Subcutaneous abdominal adipose tissue (tissue), 5 donors: ENCODE results near the gene GALNT5.
"Not testable (repeated sequence)": the region's sequence is repeated elsewhere in the genome, so short reads cannot be mapped to it uniquely, and the experiment has no call there.

Experiments
- H3K27ac ChIP-seq: one replicate; pipeline ENCODE4 v1.7.0; 2013; ENCODE audit warnings: low read depth, mild to moderate bottlenecking, inconsistent platforms, low read length, moderate library complexity
- H3K27me3 ChIP-seq, 5 donors: one replicate each; pipeline ENCODE4 v1.7.0; 2013; ENCODE audit warnings: low read length in 5 of 5, inconsistent platforms in 1 of 5; ENCODE audit not compliant: control insufficient read depth in 5 of 5, insufficient read depth in 4 of 5
- H3K36me3 ChIP-seq, 5 donors: one replicate each; pipeline ENCODE4 v1.7.0; 2013; ENCODE audit warnings: low read length in 5 of 5; ENCODE audit not compliant: control insufficient read depth in 5 of 5, insufficient read depth in 5 of 5
- H3K4me1 ChIP-seq, 5 donors: one replicate each; pipeline ENCODE4 v1.7.0; 2013; ENCODE audit warnings: low read length in 5 of 5, mild to moderate bottlenecking in 3 of 5, moderate library complexity in 1 of 5; ENCODE audit not compliant: control insufficient read depth in 5 of 5, insufficient read depth in 5 of 5
- H3K4me3 ChIP-seq, 5 donors: one replicate each; pipeline ENCODE4 v1.7.0; 2013; ENCODE audit warnings: low read length in 5 of 5, low read depth in 1 of 5
- H3K9ac ChIP-seq, 5 donors: one replicate each; pipeline ENCODE4 v1.7.0; 2013; ENCODE audit warnings: low read length in 5 of 5, mild to moderate bottlenecking in 4 of 5, moderate library complexity in 3 of 5
- H3K9me3 ChIP-seq, 5 donors: one replicate each; pipeline ENCODE4 v1.7.0; 2013; ENCODE audit warnings: low read length in 5 of 5; ENCODE audit not compliant: control insufficient read depth in 5 of 5
- donor health status: healthy.
- donor health status: healthy.
- donor health status: healthy.
- donor health status: healthy.
- donor health status: healthy.

Gene GALNT5

DNA sequence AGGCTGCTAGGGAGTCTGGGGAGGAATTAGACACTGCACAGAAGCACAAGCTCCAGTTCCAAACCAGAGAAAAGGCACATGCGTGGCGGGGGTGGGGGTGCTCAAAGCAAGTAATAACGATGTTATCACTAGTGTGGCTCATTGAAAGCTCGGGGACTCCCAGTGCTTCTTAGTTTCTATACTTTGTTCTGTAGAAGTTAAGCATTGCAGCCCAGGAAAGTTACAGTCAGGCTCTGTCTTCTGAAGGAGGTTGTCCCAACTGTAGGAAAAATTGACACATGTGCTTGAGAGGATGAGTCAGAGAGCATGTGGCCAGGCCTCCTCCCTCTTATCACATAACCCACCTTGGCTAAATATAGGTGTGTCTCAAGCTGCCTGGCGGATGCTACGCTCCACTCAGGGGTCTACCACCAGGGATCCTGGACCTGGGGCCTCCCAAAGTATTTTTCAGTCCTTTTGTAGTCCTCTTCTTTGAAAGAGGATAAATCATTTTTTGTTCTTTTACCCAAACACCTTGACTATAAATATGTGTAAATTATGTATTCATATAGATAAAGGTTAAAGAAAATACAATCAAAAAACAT lies 3.8 kb downstream of the GALNT5 start:
- Histone ChIP-seq H3K4me1 (peaks cover 0 to 13% (median 10%) of the 10 kb centered on the region in 5 donors), H3K36me3 (no peaks in the 10 kb centered on the region), H3K4me3 (no peak overlapping the region), H3K9me3 (no peaks in the 10 kb centered on the region), H3K27ac (no peak overlapping the region), H3K27me3 (no peaks in the 10 kb centered on the region), H3K9ac (no peak overlapping the region)

DNA sequence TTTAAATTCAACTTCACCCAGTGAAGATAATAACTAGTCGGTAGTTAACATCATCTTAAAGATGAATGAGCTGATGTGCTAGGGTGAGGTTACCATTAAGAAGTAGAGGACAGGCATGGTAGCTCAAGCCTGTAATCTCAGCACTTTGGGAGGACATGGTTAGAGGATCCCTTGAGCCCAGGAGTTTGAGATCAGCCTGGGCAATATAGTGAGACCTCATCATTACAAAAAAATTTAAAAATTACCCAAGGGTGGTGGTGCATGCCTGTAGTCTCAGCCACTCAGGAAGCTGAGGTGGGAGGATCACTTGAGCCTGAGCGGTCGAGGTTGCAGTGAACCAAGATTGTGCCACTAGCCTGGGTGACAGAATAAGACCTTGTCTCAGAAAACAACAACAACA lies 4.7 kb downstream of the GALNT5 start:
- Histone ChIP-seq H3K4me3 (no peak overlapping the region), H3K9me3 (no peaks in the 10 kb centered on the region), H3K4me1 (peaks cover 0 to 12% (median 9%) of the 10 kb centered on the region in 5 donors), H3K36me3 (no peaks in the 10 kb centered on the region), H3K9ac (no peak overlapping the region), H3K27ac (no peak overlapping the region), H3K27me3 (no peaks in the 10 kb centered on the region)

DNA sequence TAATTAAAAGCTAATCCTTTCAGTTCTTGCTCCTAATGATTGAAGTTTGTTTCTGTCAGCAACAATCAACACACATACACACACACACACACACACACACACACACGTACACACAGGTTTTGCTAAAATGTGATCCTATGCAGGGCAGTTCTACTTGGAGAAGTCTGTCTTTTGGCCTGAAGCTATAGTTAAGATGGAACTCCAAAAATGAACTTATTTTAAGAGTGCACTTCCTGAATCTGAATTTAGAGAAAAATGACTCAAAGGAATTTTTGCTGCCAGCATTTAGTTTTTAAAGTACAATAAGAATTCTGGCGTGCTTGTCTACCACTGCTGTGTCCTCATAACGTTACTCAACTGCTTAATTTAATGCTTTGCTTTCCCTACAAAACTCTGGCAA lies 6.6 kb downstream of the GALNT5 start:
- no peaks in the 10 kb centered on the region for H3K9me3 ChIP-seq
- H3K27me3 ChIP-seq: no peaks in the 10 kb centered on the region
- H3K9ac ChIP-seq: no peak overlapping the region
- no peaks in the 10 kb centered on the region for H3K36me3 ChIP-seq
- H3K4me1 ChIP-seq: peaks cover 0 to 4% (median 0%) of the 10 kb centered on the region in 5 donors
- no peak overlapping the region for H3K27ac ChIP-seq
- H3K4me3 ChIP-seq: no peak overlapping the region

DNA sequence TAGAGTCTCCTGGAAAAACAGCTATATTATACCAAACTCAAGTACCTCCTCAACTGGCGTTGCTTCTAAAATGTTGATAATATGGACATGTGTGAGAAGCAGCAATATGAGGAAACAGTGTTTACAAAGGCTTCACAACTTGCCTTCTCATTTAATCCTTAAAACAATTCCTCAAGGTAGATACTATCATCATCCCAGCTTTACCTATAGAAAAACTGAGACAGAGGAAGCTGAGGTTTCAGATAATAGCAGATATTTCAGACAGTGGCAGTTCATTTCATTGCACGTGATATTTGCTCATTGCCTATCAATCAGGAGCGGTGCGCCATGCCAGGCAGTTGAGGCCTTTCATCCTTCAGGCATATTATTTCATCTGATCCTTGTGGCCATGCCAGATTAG lies 8.3 kb downstream of the GALNT5 start:
- no peak overlapping the region for H3K27ac ChIP-seq
- no peak overlapping the region for H3K4me3 ChIP-seq
- H3K4me1 ChIP-seq: peaks cover 0 to 3% (median 0%) of the 10 kb centered on the region in 5 donors
- H3K9me3 ChIP-seq: no peaks in the 10 kb centered on the region
- H3K36me3 ChIP-seq: no peaks in the 10 kb centered on the region
- H3K27me3 ChIP-seq: no peaks in the 10 kb centered on the region
- H3K9ac ChIP-seq: no peak overlapping the region

DNA sequence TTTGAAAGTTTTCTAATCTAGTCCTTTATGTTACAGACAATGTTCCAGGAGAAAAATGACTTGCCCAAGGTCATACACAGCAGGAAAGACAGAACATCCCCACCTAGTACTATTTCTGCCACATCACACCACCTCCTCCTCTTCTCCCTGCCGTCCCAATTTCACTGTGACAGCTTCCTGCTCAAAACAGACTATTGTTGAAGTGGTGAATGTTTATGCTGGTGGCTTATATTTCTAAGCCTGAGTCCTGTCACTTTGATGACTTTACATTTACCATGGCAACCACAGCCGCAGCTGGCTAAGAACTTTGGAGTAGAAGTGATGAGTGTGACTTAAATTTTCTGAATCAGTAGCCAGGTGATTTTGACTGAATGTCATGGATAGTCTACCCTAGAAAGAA lies 10.0 kb downstream of the GALNT5 start:
- Histone ChIP-seq H3K27ac (no peak overlapping the region), H3K4me3 (no peak overlapping the region), H3K27me3 (no peaks in the 10 kb centered on the region), H3K36me3 (no peaks in the 10 kb centered on the region), H3K9me3 (no peaks in the 10 kb centered on the region), H3K9ac (no peak overlapping the region), H3K4me1 (no peaks in the 10 kb centered on the region)

DNA sequence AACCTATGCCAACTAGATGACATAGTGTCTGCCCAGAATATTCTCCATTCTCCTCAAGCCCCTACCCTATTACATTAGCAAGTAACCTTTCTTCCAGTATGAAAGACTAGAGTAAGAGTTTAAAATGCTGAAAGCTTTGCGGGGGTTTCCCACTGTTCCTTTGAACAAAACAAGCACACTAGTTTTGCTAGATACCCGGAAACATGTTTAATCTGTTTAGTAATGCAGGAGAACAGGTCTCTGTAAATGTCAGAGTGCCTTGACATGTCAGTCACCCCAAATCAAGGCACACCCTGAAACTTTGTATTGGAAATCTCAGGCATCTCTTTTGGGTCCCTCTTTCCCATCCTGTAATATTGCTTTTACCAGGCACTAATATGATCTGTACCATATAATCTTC lies 11.6 kb downstream of the GALNT5 start:
- Histone ChIP-seq H3K27ac (no peak overlapping the region), H3K4me1 (no peaks in the 10 kb centered on the region), H3K9ac (no peak overlapping the region), H3K36me3 (no peaks in the 10 kb centered on the region), H3K9me3 (peaks cover 0 to 4% (median 0%) of the 10 kb centered on the region in 5 donors), H3K4me3 (no peak overlapping the region), H3K27me3 (no peaks in the 10 kb centered on the region)

DNA sequence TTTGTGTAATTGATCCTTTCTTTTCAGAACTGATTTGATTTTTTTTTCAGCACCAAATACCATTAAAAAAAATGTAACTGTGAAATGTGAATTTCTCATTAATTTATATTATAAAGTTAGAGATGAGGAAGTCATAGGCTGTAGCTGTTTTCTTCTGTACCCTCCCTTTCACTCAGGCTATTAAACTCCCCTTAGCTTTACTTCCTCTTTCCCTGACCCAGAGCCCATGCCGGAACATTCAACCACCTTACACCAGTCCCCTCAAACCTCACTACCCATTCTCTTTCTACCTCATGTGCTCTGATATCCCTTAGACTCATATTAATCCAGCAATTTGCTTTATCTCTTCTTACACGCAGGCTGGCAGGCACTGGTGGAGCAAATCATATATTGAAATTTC lies 12.4 kb downstream of the GALNT5 start:
- H3K36me3 ChIP-seq: no peaks in the 10 kb centered on the region

DNA sequence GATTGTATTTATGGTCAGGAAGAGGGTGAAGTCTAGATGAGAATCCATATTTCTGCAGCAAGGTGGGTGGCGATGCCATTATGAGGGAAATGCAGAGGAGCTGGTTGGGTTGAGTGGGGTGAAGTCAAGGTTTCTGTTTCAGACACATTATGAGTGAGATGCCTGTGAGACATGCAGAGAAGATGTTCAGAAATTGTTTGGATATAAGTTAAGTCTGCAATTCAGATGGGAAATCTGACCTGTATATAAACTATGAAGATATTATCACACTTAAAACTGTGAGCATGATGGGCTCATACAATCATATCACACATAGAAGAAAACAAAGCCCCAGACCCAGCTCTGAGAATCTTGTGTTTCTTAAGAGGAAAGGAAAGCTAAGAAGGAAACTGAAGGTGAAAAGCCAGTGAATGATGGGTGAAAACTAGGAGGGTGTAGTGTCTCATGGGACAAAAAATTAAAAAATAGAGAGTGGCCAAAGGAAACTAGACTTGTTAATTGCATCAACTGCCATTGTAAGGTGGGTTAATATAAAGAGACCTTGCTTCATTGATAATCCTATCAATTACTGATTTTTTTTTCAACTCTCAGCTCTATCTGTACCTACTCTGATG lies 14.2 kb downstream of the GALNT5 start:
- Histone ChIP-seq H3K9ac (no peak overlapping the region), H3K4me3 (no peak overlapping the region), H3K27me3 (no peaks in the 10 kb centered on the region), H3K4me1 (no peaks in the 10 kb centered on the region), H3K36me3 (no peaks in the 10 kb centered on the region), H3K9me3 (peaks cover 0 to 4% (median 0%) of the 10 kb centered on the region in 5 donors), H3K27ac (no peak overlapping the region)

More for the DNA sequence above, 12.4 kb downstream of the GALNT5 start:
- H3K4me3 ChIP-seq: no peak overlapping the region
- no peak overlapping the region for H3K9ac ChIP-seq
- H3K4me1 ChIP-seq: no peaks in the 10 kb centered on the region
- H3K9me3 ChIP-seq: peaks cover 0 to 4% (median 0%) of the 10 kb centered on the region in 5 donors
- H3K27me3 ChIP-seq: no peaks in the 10 kb centered on the region
- no peak overlapping the region for H3K27ac ChIP-seq

DNA sequence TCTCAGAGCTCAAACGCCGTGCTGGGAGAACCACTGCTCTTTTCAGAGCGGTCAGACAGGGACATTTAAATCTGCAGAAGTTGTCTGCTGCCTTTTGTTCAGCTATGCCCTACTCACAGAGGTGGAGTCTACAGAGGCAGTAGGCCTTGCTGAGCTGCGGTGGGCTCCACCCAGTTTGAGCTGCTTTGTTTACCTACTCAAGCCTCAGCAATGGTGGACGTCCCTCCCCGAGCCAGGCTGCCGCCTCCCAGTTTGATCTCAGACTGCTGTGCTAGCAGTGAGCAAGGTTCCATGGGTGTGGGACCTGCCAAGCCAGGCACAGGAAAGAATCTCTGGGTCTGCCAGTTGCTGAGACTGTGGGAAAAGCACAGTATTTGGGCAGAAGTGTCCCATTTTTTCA lies 21.8 kb downstream of the GALNT5 start:
- not testable (repeated sequence) for H3K36me3 ChIP-seq, H3K9me3 ChIP-seq, H3K27me3 ChIP-seq, H3K4me3 ChIP-seq, H3K27ac ChIP-seq, H3K9ac ChIP-seq, H3K4me1 ChIP-seq

DNA sequence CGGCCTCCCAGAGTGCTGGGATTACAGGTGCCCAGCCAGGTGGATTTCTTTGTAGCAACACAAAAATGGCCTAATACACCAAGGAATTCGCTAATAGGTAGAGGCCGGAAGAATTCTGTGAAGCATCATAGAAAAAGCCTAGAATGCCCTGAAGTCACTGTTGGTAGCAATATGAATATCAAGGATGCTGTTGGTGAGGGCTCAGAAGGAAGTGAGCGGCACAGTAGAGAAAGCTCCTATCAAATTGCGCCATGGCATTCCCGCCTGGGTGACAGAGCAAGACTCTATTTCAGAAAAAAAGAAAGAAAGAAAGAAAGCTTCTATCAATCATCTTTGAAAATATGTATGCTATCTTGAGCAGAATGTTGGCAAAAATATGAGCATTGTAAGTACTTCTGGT lies 23.8 kb downstream of the GALNT5 start:
- Histone ChIP-seq H3K4me1 (no peaks in the 10 kb centered on the region), H3K9ac (no peak overlapping the region), H3K4me3 (no peak overlapping the region), H3K27me3 (no peaks in the 10 kb centered on the region), H3K36me3 (no peaks in the 10 kb centered on the region), H3K9me3 (peaks cover 0 to 3% (median 0%) of the 10 kb centered on the region in 5 donors), H3K27ac (no peak overlapping the region)
